Tibial nerve (tissue), 4 donors: ENCODE data around the gene ZNF420.

Experiments
- EP300 ChIP-seq, 2 donors: sonication (generic); formaldehyde crosslinking; IDR thresholded peaks; one replicate each; pipeline ENCODE4 v1.6.1; 2017; ENCODE audit warnings: antibody characterized with exemption in 2 of 2, mild to moderate bottlenecking in 1 of 2
- POLR2A ChIP-seq, 2 donors: fragments of 450-650 bp; IDR thresholded peaks; one replicate each; pipeline ENCODE4 v1.6.1; 2017; ENCODE audit warnings: antibody characterized with exemption in 2 of 2, mild to moderate bottlenecking in 2 of 2, moderate library complexity in 2 of 2
- TF ChIP-seq, protein P1 (sequence below), 5 experiments: fragments of 200-600 bp in 3 of 5; fragments of 450-650 bp in 2 of 5; sonication (generic) in 3 of 5; IDR thresholded peaks; one replicate each; pipeline ENCODE4 v1.5.1; 2016 to 2019; ENCODE audit warnings: antibody characterized with exemption in 5 of 5, mild to moderate bottlenecking in 3 of 5, moderate library complexity in 2 of 5

DNA sequence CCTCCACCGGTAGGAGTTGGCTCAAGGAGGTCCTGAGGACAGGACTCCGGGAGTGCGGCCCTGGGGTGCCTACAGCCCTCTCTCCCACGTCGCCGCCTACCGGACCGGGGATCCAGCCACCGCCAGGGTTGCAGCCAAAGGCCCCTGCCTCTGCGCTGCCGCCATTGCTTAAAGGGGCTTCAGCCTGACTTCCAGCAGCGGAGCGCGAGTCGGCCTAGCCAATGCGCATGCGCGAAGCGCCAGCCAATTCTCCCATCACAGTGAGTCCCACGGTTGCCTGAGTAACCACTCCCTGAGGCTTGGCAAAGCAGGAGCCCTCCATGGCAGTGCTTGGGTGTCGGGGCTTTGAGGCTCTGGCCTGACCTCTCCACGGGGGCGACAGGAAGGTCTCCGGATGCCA is 21.5 kb upstream of the ZNF420 start:
- TF ChIP-seq POLR2A (IDR thresholded peaks at IDR 0.05) = no peak
- TF ChIP-seq EP300 (IDR thresholded peaks at IDR 0.05) = no peak
- TF ChIP-seq, protein P1, sequence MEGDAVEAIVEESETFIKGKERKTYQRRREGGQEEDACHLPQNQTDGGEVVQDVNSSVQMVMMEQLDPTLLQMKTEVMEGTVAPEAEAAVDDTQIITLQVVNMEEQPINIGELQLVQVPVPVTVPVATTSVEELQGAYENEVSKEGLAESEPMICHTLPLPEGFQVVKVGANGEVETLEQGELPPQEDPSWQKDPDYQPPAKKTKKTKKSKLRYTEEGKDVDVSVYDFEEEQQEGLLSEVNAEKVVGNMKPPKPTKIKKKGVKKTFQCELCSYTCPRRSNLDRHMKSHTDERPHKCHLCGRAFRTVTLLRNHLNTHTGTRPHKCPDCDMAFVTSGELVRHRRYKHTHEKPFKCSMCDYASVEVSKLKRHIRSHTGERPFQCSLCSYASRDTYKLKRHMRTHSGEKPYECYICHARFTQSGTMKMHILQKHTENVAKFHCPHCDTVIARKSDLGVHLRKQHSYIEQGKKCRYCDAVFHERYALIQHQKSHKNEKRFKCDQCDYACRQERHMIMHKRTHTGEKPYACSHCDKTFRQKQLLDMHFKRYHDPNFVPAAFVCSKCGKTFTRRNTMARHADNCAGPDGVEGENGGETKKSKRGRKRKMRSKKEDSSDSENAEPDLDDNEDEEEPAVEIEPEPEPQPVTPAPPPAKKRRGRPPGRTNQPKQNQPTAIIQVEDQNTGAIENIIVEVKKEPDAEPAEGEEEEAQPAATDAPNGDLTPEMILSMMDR (IDR thresholded peaks at IDR 0.05) = no peak
